GM21381 (cell line): Measurements from ENCODE around the gene CCNK.

Experiments
- ATAC-seq: cut with Tn5 transposase; IDR thresholded peaks from one replicate; pipeline ENCODE4 v1.9.1; 2021; ENCODE audit warnings: mild to moderate bottlenecking, moderate library complexity; ENCODE audit not compliant: unreplicated experiment

The CCNK gene

DNA sequence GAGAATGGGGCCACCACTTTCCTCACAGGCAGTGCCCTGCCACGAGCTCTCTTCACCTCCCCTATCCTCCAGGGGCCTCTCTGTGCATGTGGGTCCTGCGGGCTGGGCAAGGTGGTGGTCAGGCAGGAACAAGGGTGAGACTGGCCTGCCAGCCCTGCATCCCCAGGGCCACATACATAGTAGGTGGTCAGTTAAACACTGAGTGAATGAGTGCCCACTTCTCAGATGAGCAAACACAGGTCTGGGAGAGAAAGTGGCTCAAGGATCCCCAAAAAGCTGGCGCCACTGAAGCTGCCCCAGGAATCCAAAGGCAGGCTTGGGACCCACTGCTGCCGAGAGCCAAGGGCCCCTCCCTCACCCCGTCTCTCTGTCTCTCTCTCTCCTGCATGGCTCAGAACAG is 51.1 kb downstream of the CCNK start:
- no peak for ATAC-seq

- ATAC-seq = no peak
Measured at GRCh38 chr14:99534333-99534732, 53.1 kb downstream of the CCNK start.

GRCh38 chr14:99534863-99535262 is 53.7 kb downstream of the CCNK start:
- ATAC-seq = no peak

- ATAC-seq = no peak
Measured at GRCh38 chr14:99535448-99535847, 54.2 kb downstream of the CCNK start.

GRCh38 chr14:99535908-99536778 is 54.9 kb downstream of the CCNK start:
- ATAC-seq = no peak

GRCh38 chr14:99537399-99537798 is 56.2 kb downstream of the CCNK start:
- no peak for ATAC-seq

- no peak for ATAC-seq
Measured at GRCh38 chr14:99538275-99538674, 57.1 kb downstream of the CCNK start.

DNA sequence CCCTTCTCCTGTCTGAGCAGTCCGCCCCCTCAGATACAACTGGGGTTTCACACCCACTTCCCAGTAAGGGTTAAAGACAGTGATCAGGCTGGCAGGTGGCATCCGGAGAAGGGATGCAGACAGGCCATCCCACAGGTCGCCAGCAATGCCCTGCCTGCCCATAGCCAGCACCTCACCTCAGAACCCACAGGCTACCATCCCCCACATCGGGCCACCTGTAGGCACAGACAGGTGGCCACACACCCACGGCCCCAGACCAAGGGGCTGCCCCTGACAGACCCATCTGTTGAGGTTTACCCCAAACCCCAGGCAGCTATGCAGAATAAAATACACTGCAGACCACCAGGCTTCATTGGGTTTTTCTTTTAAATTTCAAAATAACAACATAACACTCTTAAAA is 57.5 kb downstream of the CCNK start:
- no peak for ATAC-seq

DNA sequence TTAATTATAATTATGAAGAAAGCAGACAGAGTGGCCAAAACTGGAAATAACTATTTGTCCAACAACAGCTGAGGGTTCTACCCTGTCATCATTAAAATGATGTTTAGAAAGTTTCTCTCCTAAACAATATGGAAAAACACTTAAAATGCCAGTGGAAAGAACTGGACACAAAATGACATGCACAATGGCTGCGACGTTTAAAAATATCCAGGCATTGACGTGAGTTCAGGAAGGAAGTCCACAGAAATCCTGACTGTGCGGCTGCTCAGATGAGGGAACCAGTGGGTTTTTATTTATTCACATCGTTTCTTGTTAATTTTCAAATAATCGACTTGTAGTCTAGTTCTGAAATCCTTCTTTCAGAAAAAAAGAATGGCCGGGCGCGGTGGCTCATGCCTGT is 58.3 kb downstream of the CCNK start:
- ATAC-seq = no peak

DNA sequence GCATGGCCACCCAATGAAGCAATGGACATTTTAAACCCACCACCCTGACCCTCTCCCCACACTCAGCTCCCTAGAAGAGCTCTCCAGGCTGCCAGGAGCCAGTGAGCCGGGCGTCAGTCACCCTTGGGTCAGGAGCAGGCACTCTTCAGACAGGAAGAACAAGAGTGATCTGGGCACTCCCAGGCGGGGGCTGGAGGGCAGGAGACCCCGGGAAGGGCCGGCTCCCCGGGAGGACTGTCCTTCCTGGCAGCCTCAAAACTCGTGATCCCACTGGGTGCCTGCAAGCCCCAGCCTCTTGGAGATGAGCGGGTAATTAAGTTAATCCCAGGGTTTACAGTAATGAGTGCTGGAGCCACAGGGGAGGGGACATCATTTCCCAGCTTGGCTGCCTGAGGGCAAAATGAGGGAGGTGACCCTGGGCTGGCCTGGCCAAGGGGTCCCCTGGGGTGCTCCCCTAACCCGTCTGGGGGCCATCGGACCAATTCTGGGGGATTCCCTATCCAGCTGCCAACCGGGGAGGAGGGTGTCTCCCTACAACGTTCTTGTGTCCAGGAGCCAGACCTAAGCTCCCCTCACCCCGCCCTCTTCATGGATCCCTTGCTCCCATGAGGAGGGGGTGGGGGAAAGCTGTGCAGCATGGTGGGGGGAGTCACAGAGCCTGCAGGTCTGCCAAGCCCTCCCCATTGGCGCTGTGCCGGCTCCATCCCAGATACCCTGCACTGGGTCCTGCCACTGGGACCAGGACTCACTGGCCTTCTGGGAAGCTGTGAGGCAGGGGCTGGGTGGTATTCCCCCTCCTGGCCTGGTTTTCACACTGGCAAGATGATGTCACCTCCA is 59.2 kb downstream of the CCNK start:
- ATAC-seq = no peak

- no peak for ATAC-seq
Measured at GRCh38 chr14:99541211-99541610, 60.0 kb downstream of the CCNK start.

DNA sequence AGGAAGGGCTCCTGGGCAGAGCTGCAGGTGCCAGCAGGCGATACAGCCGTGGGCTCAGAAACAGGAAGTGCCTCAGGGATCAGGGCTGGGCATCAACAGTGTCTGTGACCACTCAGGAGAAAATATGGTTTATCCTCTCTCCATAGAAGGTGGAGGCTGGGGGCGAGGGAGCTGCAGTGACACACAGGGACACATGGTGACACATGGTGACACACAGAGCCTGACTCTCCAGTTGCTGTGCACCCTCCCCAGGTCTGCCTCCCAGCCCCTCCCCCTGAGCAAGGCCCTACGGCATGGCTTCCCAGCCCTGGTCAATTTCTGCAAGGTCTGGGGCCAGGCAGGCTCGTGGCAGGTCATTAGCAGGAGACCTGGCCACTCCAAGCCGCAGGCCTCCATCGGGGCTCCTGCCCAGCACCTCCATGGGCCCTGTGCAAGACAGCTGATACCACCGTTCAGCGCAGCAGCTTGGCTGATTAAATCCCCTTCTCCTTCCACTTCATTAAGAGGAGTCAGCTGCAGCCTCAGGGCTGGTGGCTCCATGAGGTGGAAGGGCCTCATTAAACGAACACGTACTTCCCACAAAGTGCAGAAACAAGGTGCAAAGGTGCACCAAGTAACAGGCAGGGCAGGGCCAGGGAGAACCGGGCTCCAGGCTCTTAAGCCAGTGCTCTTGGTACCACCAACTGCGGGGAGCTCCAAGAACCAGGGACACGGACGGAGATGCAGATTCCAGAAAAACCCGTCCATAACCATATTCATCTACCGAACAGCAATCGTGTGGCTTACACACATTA is 60.7 kb downstream of the CCNK start:
- no peak for ATAC-seq

DNA sequence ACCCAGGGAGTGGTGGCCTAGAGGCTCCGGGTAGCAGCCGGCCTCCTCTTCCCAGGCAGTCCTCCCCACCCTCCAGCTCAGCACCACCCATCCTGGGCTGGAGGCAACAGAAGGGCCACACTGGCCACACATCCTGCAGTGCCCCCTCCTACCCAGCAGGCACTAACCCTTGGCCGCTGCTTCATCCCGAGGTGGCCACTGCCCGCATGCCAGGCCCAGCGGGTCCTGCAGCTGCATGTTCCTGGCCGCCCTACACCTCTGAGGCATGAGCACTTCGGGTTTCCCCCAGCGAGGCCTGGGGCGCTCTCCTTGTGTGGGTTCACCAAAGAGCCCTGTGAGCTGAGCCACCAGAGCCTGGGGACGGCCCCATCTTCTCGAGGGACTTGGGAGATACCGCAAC is 61.4 kb downstream of the CCNK start:
- no peak for ATAC-seq

- ATAC-seq = no peak
Measured at GRCh38 chr14:99543370-99543769, 62.2 kb downstream of the CCNK start.

DNA sequence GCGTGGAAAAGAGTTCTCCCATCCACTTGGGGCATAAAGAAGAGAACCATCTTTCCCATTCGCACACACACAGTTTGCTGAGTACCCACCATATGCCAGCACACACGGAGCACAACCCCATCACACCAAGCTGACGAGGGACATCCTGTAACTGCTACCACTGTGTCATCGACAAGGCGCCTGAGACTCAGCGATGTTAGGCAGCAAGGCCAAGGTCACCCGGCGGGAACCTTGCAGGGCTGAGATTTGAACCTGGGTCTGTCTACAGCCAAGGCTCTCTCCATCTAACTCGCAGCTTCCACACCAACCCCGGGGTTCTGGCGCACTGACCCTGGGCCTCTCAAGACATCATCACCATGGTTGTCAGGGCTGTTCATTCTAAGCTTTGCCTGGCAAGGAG is 62.8 kb downstream of the CCNK start:
- no peak for ATAC-seq

GRCh38 chr14:99544991-99545390 is 63.8 kb downstream of the CCNK start:
- no peak for ATAC-seq

DNA sequence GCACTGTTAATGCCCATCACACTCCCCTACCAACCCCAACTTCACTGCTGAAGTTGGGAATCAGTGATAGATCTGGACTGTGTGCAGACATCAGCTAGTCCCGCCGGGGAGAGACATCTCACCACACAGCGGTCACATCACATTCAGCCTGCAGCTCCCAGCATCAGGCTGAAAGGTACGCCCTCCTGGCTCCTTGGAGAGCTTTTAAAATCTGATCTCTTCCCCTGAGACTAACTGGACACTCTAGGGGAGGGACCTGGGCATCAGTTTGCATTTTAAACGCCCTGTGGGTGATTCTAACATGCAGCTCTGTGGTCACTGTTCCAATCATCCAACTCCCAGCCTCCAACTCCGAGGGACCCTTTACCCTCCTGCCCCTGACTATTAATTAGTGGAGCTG is 64.4 kb downstream of the CCNK start:
- no peak for ATAC-seq

GRCh38 chr14:99546234-99546879 is 65.1 kb downstream of the CCNK start:
- no peak for ATAC-seq

- no peak for ATAC-seq
Measured at GRCh38 chr14:99548255-99548654, 67.0 kb downstream of the CCNK start.

- no peak for ATAC-seq
Measured at GRCh38 chr14:99548871-99549515, 67.8 kb downstream of the CCNK start.
